Trophoblast cell (in vitro differentiated cells and primary cell): ENCODE measurements around the gene DVL1.

Experiments used
- DNase-seq, 2 donors: peaks; one replicate each; pipeline ENCODE4 v3.0.0-alpha.2; 2016
- H2AFZ ChIP-seq: 2 replicates; pipeline ENCODE4 v1.6.1; 2013; ENCODE audit warnings: low read length, moderate library complexity, mild to moderate bottlenecking; ENCODE audit not compliant: insufficient read depth, poor library complexity
- H2AK5ac ChIP-seq: 2 replicates; pipeline ENCODE4 v1.6.1; 2013; ENCODE audit warnings: mild to moderate bottlenecking, low read length
- H2BK120ac ChIP-seq: 2 replicates; pipeline ENCODE4 v1.6.1; 2013; ENCODE audit warnings: low read length, mild to moderate bottlenecking, moderate library complexity; ENCODE audit not compliant: insufficient read depth, poor library complexity
- H2BK12ac ChIP-seq: 2 replicates; pipeline ENCODE4 v1.6.1; 2013; ENCODE audit warnings: mild to moderate bottlenecking, low read length, moderate library complexity
- H2BK5ac ChIP-seq: 2 replicates; pipeline ENCODE4 v1.6.1; 2013; ENCODE audit warnings: low read length, low read depth, moderate library complexity, mild to moderate bottlenecking; ENCODE audit not compliant: poor library complexity
- H3K14ac ChIP-seq: 2 replicates; pipeline ENCODE4 v1.6.1; 2013; ENCODE audit warnings: mild to moderate bottlenecking, low read length
- H3K18ac ChIP-seq: 2 replicates; pipeline ENCODE4 v1.6.1; 2013; ENCODE audit warnings: mild to moderate bottlenecking, low read length
- H3K23ac ChIP-seq: 2 replicates; pipeline ENCODE4 v1.6.1; 2013; ENCODE audit warnings: low read length
- H3K27ac ChIP-seq: 2 replicates; pipeline ENCODE4 v1.5.1; 2013; ENCODE audit warnings: low read depth, mild to moderate bottlenecking, inconsistent platforms, low read length, moderate library complexity
- H3K27me3 ChIP-seq: 2 replicates; pipeline ENCODE4 v1.6.1; 2013; ENCODE audit warnings: inconsistent platforms, mild to moderate bottlenecking, low read length, moderate library complexity; ENCODE audit not compliant: insufficient read depth
- H3K36me3 ChIP-seq, 2 experiments: 1 replicate in 1 of 2; 2 replicates in 1 of 2; pipeline ENCODE4 v1.6.1; 2013; ENCODE audit warnings: low read length in 2 of 2, mild to moderate bottlenecking in 2 of 2, moderate library complexity in 1 of 2; ENCODE audit not compliant: insufficient read depth in 2 of 2, control insufficient read depth in 1 of 2
- H3K4ac ChIP-seq: 2 replicates; pipeline ENCODE4 v1.6.1; 2013; ENCODE audit warnings: low read depth, mild to moderate bottlenecking, low read length, moderate library complexity
- H3K4me1 ChIP-seq, 2 experiments: 1 replicate in 1 of 2; 2 replicates in 1 of 2; pipeline ENCODE4 v1.6.1; 2013; ENCODE audit warnings: low read length in 2 of 2, mild to moderate bottlenecking in 2 of 2, moderate library complexity in 1 of 2; ENCODE audit not compliant: insufficient read depth in 2 of 2, control insufficient read depth in 1 of 2
- H3K4me2 ChIP-seq: 2 replicates; pipeline ENCODE4 v1.6.1; 2013; ENCODE audit warnings: inconsistent platforms, mild to moderate bottlenecking, low read length, moderate library complexity
- H3K4me3 ChIP-seq: 2 replicates; pipeline ENCODE4 v1.5.1; 2013; ENCODE audit warnings: mild to moderate bottlenecking, low read depth, low read length, inconsistent platforms
- H3K79me1 ChIP-seq: one replicate; pipeline ENCODE4 v1.6.1; 2013; ENCODE audit warnings: low read length
- H3K79me2 ChIP-seq: 2 replicates; pipeline ENCODE4 v1.6.1; 2013; ENCODE audit warnings: low read length, mild to moderate bottlenecking; ENCODE audit not compliant: control insufficient read depth, insufficient read depth, poor library complexity
- H3K9ac ChIP-seq: 2 replicates; pipeline ENCODE4 v1.6.1; 2013; ENCODE audit warnings: mild to moderate bottlenecking, low read length
- H3K9me3 ChIP-seq: 2 replicates; pipeline ENCODE4 v1.6.1; 2013; ENCODE audit warnings: low read depth, mild to moderate bottlenecking, control low read depth, inconsistent platforms, low read length; ENCODE audit not compliant: insufficient read depth
- H4K12ac ChIP-seq: 2 replicates; pipeline ENCODE4 v1.6.1; 2013; ENCODE audit warnings: low read depth, mild to moderate bottlenecking, low read length, moderate library complexity
- H4K8ac ChIP-seq: 2 replicates; pipeline ENCODE4 v1.6.1; 2013; ENCODE audit warnings: low read depth, mild to moderate bottlenecking, low read length, moderate library complexity
- H4K91ac ChIP-seq: one replicate; pipeline ENCODE4 v1.6.1; 2013; ENCODE audit warnings: low read depth, mild to moderate bottlenecking, low read length, moderate library complexity
- WGBS: extraction: QIAGEN DNeasy Blood & Tissue Kit; methylation state at CpG from one replicate; pipeline ENCODE4 v1.1.7; 2013; ENCODE audit warnings: missing lambda C conversion rate; ENCODE audit not compliant: insufficient read length, insufficient coverage; ENCODE audit errors: extremely low coverage; 5-methylcytosine and 5-hydroxymethylcytosine counted together

DVL1 gene

DNA sequence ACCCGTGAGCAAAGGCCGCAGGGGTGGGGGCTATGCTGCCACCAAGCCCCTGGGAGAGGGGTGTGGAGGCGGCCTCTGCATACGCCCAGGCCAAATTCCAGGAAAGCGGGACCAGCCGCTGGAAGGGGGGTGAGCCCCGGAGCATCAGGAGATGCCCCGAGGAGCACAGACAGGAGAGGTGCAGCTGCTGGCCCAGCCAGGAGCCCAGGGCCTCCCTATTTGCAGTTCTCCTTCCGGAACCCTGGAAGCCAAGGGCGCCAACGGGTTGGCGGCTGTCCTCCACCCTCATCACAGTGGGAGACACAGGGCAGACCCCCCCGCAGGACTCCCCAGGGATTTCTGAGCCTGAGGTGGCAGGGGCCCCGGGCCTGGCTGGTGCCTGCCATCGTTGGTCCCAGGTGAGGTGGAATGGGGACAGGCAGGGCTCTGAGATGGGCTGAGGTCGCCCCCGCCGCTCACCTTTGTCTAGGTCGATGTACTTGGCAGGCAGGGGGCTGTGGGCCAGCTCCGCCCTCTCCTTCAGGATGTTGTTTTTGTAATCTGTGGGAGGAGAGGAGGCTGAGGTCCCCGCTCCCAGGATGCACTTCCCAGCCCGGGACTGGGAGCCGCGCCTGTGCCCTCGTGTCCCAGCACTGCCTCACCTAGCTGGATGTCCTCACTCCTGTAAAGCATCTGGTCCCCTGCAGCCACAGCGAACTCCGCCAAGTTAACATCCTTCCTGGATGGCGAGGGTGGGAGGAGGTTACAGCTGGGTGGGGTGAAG is 4.4 kb upstream of the DVL1 start:
- Histone ChIP-seq H3K9me3 (no peaks in the 10 kb centered on the region), H2BK5ac (no peak overlapping the region), H2AK5ac (no peak overlapping the region), H2AFZ (no peak overlapping the region), H2BK12ac (no peak overlapping the region), H3K79me1 (peaks cover 25% of the 10 kb centered on the region), H3K27ac (no peak overlapping the region), H3K4me3 (no peak overlapping the region), H4K12ac (no peak overlapping the region), H3K79me2 (peaks cover 18% of the 10 kb centered on the region), H2BK120ac (no peak overlapping the region), H4K91ac (no peak overlapping the region), H3K36me3 (peaks cover 30 to 31% of the 10 kb centered on the region in 2 experiments), H3K9ac (no peak overlapping the region), H3K4me2 (no peak overlapping the region), H3K27me3 (peaks cover 9% of the 10 kb centered on the region), H4K8ac (peak overlapping the region; percentile 1), H3K23ac (no peak overlapping the region), H3K18ac (no peak overlapping the region), H3K4me1 (peaks cover 24 to 31% of the 10 kb centered on the region in 2 experiments), H3K4ac (no peak overlapping the region), H3K14ac (no peak overlapping the region)
- no CpG with 5 or more reads among the region's 28 CpGs for WGBS
- DNase-seq, result no peak

DNA sequence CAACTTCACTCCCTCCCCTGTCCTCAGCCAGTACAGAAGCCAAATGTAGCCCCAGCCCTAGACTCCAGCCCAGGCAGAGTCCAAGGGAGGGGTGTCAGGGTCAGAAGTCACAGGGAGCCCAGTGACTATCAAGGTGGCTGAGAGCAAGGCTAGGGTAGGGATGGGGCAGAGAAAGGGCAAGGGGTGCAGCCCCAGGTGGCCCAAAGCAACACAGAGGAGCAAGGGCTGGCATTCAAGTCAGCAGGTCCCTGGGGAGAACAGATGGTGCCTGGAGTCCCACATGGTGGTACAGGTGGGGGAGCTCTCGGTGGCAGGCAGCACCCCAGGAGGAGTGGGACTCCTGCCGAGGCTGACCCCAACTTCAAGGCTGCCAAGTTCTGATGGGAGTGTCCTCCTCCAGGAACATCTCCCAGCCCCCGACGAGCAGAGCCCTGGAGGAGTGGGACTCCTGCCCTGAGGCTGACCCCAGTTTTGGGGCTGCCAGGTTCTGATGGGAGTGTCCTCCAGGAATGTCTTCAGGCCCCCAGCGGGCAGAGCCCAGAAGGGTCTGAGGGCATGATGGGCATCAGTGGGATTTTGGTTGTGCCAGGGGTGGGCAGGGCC is 3.7 kb upstream of the DVL1 start:
- Histone ChIP-seq H3K36me3 (peaks cover 30 to 31% of the 10 kb centered on the region in 2 experiments), H4K91ac (no peak overlapping the region), H3K27ac (peak overlapping the region; percentile 42), H2AFZ (no peak overlapping the region), H3K79me2 (peaks cover 20% of the 10 kb centered on the region), H3K9me3 (no peaks in the 10 kb centered on the region), H3K14ac (no peak overlapping the region), H3K18ac (peak overlapping the region; percentile 14), H3K4me3 (no peak overlapping the region), H3K79me1 (peaks cover 25% of the 10 kb centered on the region), H2BK5ac (no peak overlapping the region), H2BK120ac (no peak overlapping the region), H3K23ac (peak overlapping the region; percentile 50), H2BK12ac (no peak overlapping the region), H3K4me1 (peaks cover 27 to 36% of the 10 kb centered on the region in 2 experiments), H3K9ac (peak overlapping the region; percentile 18), H3K4me2 (no peak overlapping the region), H4K12ac (no peak overlapping the region), H3K27me3 (peaks cover 9% of the 10 kb centered on the region), H4K8ac (no peak overlapping the region), H3K4ac (no peak overlapping the region), H2AK5ac (no peak overlapping the region)
- DNase-seq, result no peak
- WGBS, result no CpG with 5 or more reads among the region's 5 CpGs

DNA sequence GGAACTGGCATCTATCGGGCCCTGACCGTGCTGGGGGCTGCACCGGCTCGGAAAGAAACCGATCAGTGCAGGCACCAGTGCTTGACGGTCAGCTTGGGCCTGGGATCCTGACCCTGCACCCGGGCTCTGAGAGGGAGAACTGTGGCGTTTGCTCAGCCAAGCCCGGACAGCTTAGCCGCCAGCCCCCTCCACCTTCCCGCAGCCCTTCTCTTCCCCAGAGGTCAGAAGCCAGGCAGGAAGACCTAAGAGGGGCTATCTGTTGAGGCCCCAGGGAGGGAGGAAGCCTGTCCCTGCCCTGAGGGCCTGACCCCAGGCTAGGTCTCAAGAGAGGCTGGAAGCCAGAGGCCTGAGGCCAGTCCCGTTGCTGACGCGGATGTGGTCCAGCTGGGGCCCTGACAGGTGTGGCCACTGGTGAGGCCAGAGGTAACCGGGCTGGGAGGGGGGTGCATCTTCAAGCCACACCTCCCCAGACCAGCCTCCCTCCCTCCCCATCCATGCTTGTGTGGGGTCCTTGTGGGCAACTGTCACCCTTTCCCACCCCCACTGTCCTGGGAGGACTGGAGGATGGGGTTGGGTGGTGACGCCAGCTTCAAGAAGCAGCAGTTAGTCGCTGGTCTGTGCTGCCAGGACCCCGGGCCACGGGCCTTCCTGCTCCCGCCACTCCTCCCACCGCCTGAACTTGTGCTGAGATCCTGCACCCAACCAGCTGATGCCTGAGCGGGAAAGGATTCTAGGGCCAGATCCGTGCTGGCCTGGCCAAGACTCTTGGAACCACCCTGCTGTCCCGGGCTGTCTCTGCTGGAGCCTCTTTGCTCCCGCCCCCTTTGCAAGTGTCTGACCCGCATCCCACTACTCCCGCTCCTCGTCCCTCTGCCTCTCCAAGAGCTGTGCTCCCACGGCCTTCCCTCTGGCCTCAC is 2.6 kb upstream of the DVL1 start:
- H3K14ac ChIP-seq, result no peak overlapping the region
- H3K27ac ChIP-seq, result peak overlapping the region; percentile 35
- H4K12ac ChIP-seq, result peak overlapping the region; percentile 55
- peak overlapping the region; percentile 33 for H3K4me2 ChIP-seq
- peaks cover 21% of the 10 kb centered on the region for H3K79me2 ChIP-seq
- peaks cover 9% of the 10 kb centered on the region for H3K27me3 ChIP-seq
- H3K79me1 ChIP-seq, result peaks cover 18% of the 10 kb centered on the region
- H2BK120ac ChIP-seq, result no peak overlapping the region
- no CpG with 5 or more reads among the region's 29 CpGs for WGBS
- peaks cover 31 to 43% of the 10 kb centered on the region in 2 experiments for H3K4me1 ChIP-seq
- no peak overlapping the region for H2BK12ac ChIP-seq
- H3K4me3 ChIP-seq, result peak overlapping the region; percentile 3
- no peak overlapping the region for H3K23ac ChIP-seq
- H2AK5ac ChIP-seq, result peak overlapping the region; percentile 55
- peak; percentile 93 to 95 for DNase-seq
- H2BK5ac ChIP-seq, result peak overlapping the region; percentile 32
- peak overlapping the region; percentile 67 for H4K8ac ChIP-seq
- peak overlapping the region; percentile 56 for H4K91ac ChIP-seq
- no peak overlapping the region for H3K4ac ChIP-seq
- peaks cover 30 to 31% of the 10 kb centered on the region in 2 experiments for H3K36me3 ChIP-seq
- no peaks in the 10 kb centered on the region for H3K9me3 ChIP-seq
- H3K9ac ChIP-seq, result no peak overlapping the region
- peak overlapping the region; percentile 61 for H3K18ac ChIP-seq
- no peak overlapping the region for H2AFZ ChIP-seq
